Small intestine (tissue), 7 donors: ENCODE measurements around the gene CACNA1I. TPM values are rescaled to one million over a fixed set of nuclear protein-coding genes. Genes with fewer than 3 reads are reported as not detected.

ENCODE experiments used
- DNase-seq, 2 donors: peaks; one replicate each; pipeline versions ENCODE4 v3.0.0 to v3.0.0-alpha.2; 2013
- FAIRE-seq: peaks from 2 replicates; lab custom pipeline; 2012; peaks lifted over from hg19 to GRCh38; lab: Jason Lieb, UNC
- H3K27ac ChIP-seq, 3 donors: one replicate each; pipeline ENCODE4 v1.5.1; 2013; ENCODE audit warnings: low read length in 2 of 3, mild to moderate bottlenecking in 2 of 3, control low read depth in 1 of 3, inconsistent platforms in 1 of 3, low read depth in 1 of 3, moderate library complexity in 1 of 3
- H3K27me3 ChIP-seq, 3 donors: one replicate each; pipeline ENCODE4 v1.6.1; 2013; ENCODE audit warnings: low read length in 3 of 3, inconsistent platforms in 1 of 3; ENCODE audit not compliant: control insufficient read depth in 3 of 3, insufficient read depth in 3 of 3
- H3K36me3 ChIP-seq, 3 donors: one replicate each; pipeline ENCODE4 v1.6.1; 2013; ENCODE audit warnings: low read length in 3 of 3, inconsistent platforms in 1 of 3, low read depth in 1 of 3, mild to moderate bottlenecking in 1 of 3, moderate library complexity in 1 of 3; ENCODE audit not compliant: control insufficient read depth in 3 of 3, insufficient read depth in 2 of 3
- H3K4me1 ChIP-seq, 3 donors: one replicate each; pipeline ENCODE4 v1.6.1; 2013; ENCODE audit warnings: low read length in 2 of 3, inconsistent platforms in 1 of 3, low read depth in 1 of 3, mild to moderate bottlenecking in 1 of 3, moderate library complexity in 1 of 3; ENCODE audit not compliant: control insufficient read depth in 3 of 3, insufficient read depth in 2 of 3
- H3K4me3 ChIP-seq, 3 donors: one replicate each; pipeline ENCODE4 v1.5.1; 2013; ENCODE audit warnings: low read length in 3 of 3, control low read depth in 1 of 3, inconsistent platforms in 1 of 3, low read depth in 1 of 3, mild to moderate bottlenecking in 1 of 3, moderate library complexity in 1 of 3
- H3K9me3 ChIP-seq, 2 donors: one replicate each; pipeline ENCODE4 v1.6.1; 2013; ENCODE audit warnings: low read depth in 1 of 2, low read length in 1 of 2; ENCODE audit not compliant: control insufficient read depth in 2 of 2, insufficient read depth in 1 of 2
- WGBS, 3 donors: extraction: QIAGEN DNeasy Blood & Tissue Kit; methylation state at CpG; one replicate each; pipeline ENCODE4 v1.1.7; 2013; 5-methylcytosine and 5-hydroxymethylcytosine counted together
- polyA plus RNA-seq, 4 donors: library from polyadenylated mRNA; stranded (reverse) in 3 of 4; unstranded in 1 of 4; fragments of 200-250 nt in 3 of 4; fragments of 120-200 nt in 1 of 4; gene quantifications; one replicate each; pipeline versions ENCODE4 v1.2.1 to v1.2.3, GENCODE V29; 2013
- donor health status: healthy with polysubstance abuse.
- donor health status: control.
- donor health status: control.
- donor health status: Bipolar disorder and iron deficiency.
- donor health status: healthy.

CACNA1I gene
- polyA plus RNA-seq, 4 donors: under 0.01 to 0.25 (median 0.18) TPM; not detected in 1

DNA sequence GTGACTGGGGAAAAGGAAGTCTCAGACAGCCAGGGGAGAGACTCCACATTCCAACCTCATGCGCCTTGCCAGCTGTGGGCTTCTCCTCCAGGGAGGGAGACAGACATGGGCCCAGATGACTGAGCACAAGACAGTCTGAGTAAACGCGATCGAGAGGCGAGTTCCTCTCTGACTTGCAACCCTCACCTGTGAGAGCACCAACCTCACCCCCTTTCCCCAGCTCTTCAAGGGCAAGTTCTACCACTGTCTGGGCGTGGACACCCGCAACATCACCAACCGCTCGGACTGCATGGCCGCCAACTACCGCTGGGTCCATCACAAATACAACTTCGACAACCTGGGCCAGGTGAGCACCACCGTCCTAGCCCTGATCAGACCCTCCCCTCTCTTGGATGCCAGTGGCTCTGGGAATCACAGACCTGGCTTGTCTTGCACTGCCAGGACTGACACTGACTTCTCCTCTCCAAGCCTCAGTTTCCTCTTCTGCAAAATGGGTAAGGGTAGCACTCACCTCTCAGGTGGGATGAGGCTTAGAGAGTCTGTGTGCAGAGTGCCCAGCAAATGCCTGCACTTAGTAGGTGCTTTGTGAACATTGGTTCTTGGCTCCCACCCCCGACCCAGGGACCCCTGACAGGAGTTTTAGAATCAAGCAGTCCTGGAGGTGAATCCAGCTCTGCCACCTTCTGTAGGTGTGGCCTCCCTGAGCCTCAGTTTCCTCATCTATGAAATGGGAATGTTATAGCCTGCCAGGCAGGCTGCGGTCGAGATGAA is 95.3 kb downstream of the CACNA1I start:
- H3K4me3 ChIP-seq: no peak overlapping the region
- DNase-seq (no peak), FAIRE-seq (no peak)
- WGBS, 3 donors: 68 to 81% (median 75%) methylated on average over 16 of the region's 16 CpGs
- peaks cover 3 to 45% (median 6%) of the 10 kb centered on the region in 3 donors for H3K27me3 ChIP-seq
- peaks cover 0 to 9% (median 0%) of the 10 kb centered on the region in 3 donors for H3K4me1 ChIP-seq
- no peaks in the 10 kb centered on the region for H3K36me3 ChIP-seq
- H3K27ac ChIP-seq: no peak overlapping the region
- H3K9me3 ChIP-seq: peaks cover 0 to 8% of the 10 kb centered on the region in 2 donors

DNA sequence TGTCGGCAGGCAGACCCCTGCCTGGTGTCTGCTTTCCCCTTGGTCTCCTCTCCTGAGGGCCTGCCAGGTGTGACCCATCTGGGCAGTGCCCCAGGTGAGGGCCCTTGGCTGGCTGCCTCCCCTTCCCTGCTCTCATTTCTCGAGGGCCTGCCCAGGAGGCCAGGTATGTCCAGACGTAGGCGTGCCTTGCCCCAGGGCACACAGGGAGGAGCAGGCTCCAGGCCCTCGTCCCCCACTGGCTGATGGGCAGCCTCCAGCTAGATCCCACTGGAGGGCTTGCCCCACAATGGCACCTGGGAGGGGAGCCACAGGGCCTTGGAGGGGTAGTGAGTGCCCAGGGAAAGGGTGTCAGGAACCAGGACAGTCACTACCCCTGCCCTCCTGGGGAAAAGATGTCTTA is 95.9 kb downstream of the CACNA1I start:
- no peaks in the 10 kb centered on the region for H3K36me3 ChIP-seq
- FAIRE-seq (no peak), DNase-seq (no peak)
- H3K9me3 ChIP-seq: peaks cover 0 to 14% of the 10 kb centered on the region in 2 donors
- no peak overlapping the region for H3K4me3 ChIP-seq
- WGBS, 3 donors: 61 to 71% (median 67%) methylated on average over 5 of the region's 5 CpGs
- no peak overlapping the region for H3K27ac ChIP-seq
- H3K27me3 ChIP-seq: peaks cover 3 to 38% (median 4%) of the 10 kb centered on the region in 3 donors
- peaks cover 0 to 9% (median 0%) of the 10 kb centered on the region in 3 donors for H3K4me1 ChIP-seq

DNA sequence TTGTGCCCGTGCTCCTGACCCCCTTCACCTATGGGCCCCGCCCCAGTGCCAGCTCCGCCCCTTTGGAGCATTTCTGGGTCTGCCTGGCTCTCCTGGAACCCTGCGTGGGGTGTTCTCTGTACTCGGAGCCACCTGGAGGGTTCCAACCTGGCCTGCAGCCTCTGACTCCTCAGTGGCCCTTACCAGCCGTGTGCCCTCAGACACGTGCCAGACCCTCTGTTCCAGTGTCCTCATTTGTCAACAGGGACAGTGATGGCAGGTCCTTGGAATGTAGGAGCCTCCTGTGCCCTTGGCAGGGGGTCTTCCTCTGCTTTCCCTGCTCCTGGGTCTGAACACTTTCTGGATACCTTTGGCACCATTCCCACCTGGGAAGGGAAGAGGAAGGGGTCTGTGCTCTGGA is 96.4 kb downstream of the CACNA1I start:
- DNase-seq: no peak
- Histone ChIP-seq H3K4me3 (no peak overlapping the region), H3K9me3 (peaks cover 0 to 17% of the 10 kb centered on the region in 2 donors), H3K27ac (no peak overlapping the region), H3K36me3 (no peaks in the 10 kb centered on the region), H3K4me1 (peaks cover 0 to 6% (median 0%) of the 10 kb centered on the region in 3 donors), H3K27me3 (peaks cover 3 to 34% (median 4%) of the 10 kb centered on the region in 3 donors)
- FAIRE-seq: no peak
- 28 to 57% (median 48%) methylated on average over 7 of the region's 7 CpGs for WGBS, 3 donors

DNA sequence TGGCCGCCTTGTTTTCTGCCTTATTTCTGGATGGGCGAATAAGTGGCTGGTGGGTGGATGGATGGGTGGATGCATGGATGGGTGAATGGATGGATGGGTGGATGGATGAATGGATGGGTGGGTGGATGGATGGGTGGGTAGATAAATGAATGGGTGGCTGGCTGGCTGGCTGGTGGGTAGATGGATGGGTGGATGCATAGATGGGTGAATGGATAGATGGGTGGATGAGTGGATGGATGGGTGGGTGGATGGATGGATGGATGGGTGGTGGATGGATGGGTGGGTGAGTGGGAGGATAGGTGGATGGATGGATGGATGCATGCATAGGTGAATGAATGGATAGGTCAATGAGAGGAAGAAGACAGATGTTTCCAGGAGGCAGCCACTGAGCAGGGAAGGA is 98.9 kb downstream of the CACNA1I start:
- Histone ChIP-seq H3K36me3 (no peaks in the 10 kb centered on the region), H3K4me1 (no peaks in the 10 kb centered on the region), H3K27me3 (peaks cover 0 to 12% (median 3%) of the 10 kb centered on the region in 3 donors), H3K27ac (no peak overlapping the region), H3K9me3 (peaks cover 0 to 26% of the 10 kb centered on the region in 2 donors), H3K4me3 (no peak overlapping the region)
- WGBS, 3 donors: 93 to 100% (median 97%) methylated on average over 2 of the region's 2 CpGs
- FAIRE-seq (no peak), DNase-seq (no peak)

DNA sequence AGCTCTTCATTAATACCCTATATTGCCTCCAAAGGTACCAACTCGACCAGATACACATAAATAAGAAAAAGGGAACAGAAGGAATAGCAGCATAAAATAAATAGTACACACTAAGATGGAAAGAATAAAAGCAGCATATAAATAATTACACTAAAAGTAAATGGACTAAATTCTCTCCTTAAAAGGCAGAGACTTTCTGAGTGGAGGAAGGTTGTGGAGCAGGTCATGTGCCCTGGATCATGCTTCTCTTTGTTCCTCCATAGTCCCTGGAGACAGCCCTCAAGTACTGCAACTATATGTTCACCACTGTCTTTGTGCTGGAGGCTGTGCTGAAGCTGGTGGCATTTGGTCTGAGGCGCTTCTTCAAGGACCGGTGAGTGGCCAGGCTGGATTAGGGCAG is 101.4 kb downstream of the CACNA1I start:
- Histone ChIP-seq H3K36me3 (no peaks in the 10 kb centered on the region), H3K27ac (no peak overlapping the region), H3K4me3 (no peak overlapping the region), H3K27me3 (peaks cover 0 to 6% (median 2%) of the 10 kb centered on the region in 3 donors), H3K9me3 (peaks cover 0 to 26% of the 10 kb centered on the region in 2 donors), H3K4me1 (no peaks in the 10 kb centered on the region)
- 86 to 94% (median 90%) methylated on average over 3 of the region's 3 CpGs for WGBS, 3 donors
- DNase-seq: no peak
- FAIRE-seq: no peak

DNA sequence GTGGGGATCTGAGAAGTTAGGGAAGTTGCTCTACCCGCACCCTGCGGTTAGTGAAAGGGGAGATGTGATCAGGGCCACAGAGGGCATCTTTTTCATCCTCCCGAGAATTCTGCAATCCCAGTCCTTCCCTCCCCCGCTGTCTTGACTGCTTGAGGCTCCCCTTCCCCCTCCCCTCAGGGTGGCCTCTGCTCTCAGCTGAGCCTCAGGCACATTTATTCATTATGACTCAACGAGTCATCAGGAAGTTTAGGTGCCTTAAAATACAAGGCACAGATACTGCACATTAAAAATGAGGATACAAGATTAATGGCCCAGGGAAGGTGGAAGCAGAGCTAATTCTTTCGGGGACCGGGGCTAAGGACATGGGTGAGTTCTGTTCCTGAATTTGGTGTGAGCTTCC is 104.0 kb downstream of the CACNA1I start:
- FAIRE-seq: no peak
- H3K27me3 ChIP-seq: peaks cover 0 to 6% (median 0%) of the 10 kb centered on the region in 3 donors
- WGBS, 3 donors: 23 to 47% (median 25%) methylated on average over 5 to 7 of the region's 7 CpGs
- no peak overlapping the region for H3K4me3 ChIP-seq
- H3K9me3 ChIP-seq: peaks cover 0 to 19% of the 10 kb centered on the region in 2 donors
- H3K36me3 ChIP-seq: no peaks in the 10 kb centered on the region
- H3K27ac ChIP-seq: no peak overlapping the region
- H3K4me1 ChIP-seq: no peaks in the 10 kb centered on the region
- peak; percentile 5 to 32 for DNase-seq

DNA sequence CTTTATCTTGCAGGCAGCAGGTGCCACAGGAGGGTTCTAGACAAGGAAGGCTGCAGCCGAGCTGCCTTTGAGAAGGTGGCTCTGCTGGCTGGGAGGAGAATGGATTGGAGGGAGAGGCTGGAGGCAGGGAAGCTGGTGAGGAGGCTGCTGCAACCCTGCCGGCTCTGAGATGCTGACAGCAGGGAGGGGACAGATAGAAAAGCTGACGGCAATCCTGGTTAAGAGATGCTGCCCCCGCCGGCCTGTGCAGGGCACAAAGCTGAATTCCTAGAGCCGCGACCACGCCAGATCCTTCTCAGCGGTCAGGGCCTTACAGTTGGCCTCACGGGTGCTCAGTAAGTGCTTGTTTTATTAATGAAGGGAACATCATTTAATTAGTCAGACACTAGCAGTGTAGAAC is 105.4 kb downstream of the CACNA1I start:
- Histone ChIP-seq H3K9me3 (peaks cover 0 to 17% of the 10 kb centered on the region in 2 donors), H3K27ac (no peak overlapping the region), H3K36me3 (no peaks in the 10 kb centered on the region), H3K4me1 (no peaks in the 10 kb centered on the region), H3K27me3 (peaks cover 0 to 6% (median 0%) of the 10 kb centered on the region in 3 donors), H3K4me3 (no peak overlapping the region)
- DNase-seq (no peak), FAIRE-seq (no peak)
- 65 to 74% (median 74%) methylated on average over 10 of the region's 10 CpGs for WGBS, 3 donors

DNA sequence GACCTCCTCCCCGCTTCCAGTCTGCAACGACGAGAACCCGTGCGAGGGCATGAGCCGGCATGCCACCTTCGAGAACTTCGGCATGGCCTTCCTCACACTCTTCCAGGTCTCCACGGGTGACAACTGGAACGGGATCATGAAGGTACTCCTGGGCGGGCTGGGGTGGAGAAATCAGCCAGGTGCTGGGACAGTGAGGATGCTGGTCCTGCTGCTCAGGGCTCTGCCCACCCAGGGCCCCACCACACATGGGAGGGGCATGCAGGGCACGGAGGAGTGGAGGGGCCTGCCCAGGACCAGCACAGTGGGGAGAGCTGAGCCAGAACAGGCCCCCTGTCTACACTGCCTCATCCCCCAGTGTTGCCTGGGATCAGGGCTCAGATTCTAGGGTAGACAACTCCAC is 107.4 kb downstream of the CACNA1I start:
- no peak for FAIRE-seq
- peaks cover 0 to 2% (median 2%) of the 10 kb centered on the region in 3 donors for H3K27me3 ChIP-seq
- H3K9me3 ChIP-seq: no peaks in the 10 kb centered on the region
- no peak overlapping the region for H3K27ac ChIP-seq
- WGBS, 3 donors: 87 to 94% (median 90%) methylated on average over 12 of the region's 12 CpGs
- DNase-seq: no peak
- H3K4me1 ChIP-seq: no peaks in the 10 kb centered on the region
- no peak overlapping the region for H3K4me3 ChIP-seq
- no peaks in the 10 kb centered on the region for H3K36me3 ChIP-seq
